Esophagus muscularis mucosa (tissue), 4 donors: ENCODE measurements around the gene SHF. TPM values are rescaled to one million over a fixed set of nuclear protein-coding genes. Genes with fewer than 3 reads are reported as not detected.

Source experiments
- DNase-seq: peaks from one replicate; pipeline ENCODE4 v3.0.0-alpha.2; 2017; ENCODE audit errors: extremely low spot score
- H3K27ac ChIP-seq, 4 donors: fragments of 200-600 bp; sonication (generic); replicated peaks in 1 of 4; 1 replicate in 3 of 4; 2 replicates in 1 of 4; pipeline ENCODE4 v1.5.1; 2016 to 2019; ENCODE audit warnings: mild to moderate bottlenecking in 1 of 4
- H3K27me3 ChIP-seq, 4 donors: fragments of 200-600 bp; sonication (generic); one replicate each; pipeline versions ENCODE4 v1.5.1 to v1.6.0; 2016 to 2019
- H3K36me3 ChIP-seq, 4 donors: fragments of 200-600 bp; sonication (generic); one replicate each; pipeline ENCODE4 v1.5.1; 2016 to 2019
- H3K4me1 ChIP-seq, 4 donors: fragments of 200-600 bp; sonication (generic); one replicate each; pipeline ENCODE4 v1.5.1; 2016 to 2019
- H3K4me3 ChIP-seq, 4 donors: fragments of 200-600 bp; sonication (generic); 1 replicate in 2 of 4; 2 replicates in 2 of 4; pipeline ENCODE4 v1.5.1; 2016 to 2019; ENCODE audit warnings: mild to moderate bottlenecking in 4 of 4, moderate library complexity in 1 of 4
- H3K9me3 ChIP-seq, 4 donors: fragments of 200-600 bp; sonication (generic); 1 replicate in 3 of 4; 2 replicates in 1 of 4; pipeline ENCODE4 v1.5.1; 2016 to 2019
- CTCF ChIP-seq, 3 experiments: fragments of 200-600 bp in 2 of 3; fragments of 450-650 bp in 1 of 3; sonication (generic) in 2 of 3; IDR thresholded peaks; one replicate each; pipeline ENCODE4 v1.5.1; 2017 to 2019; ENCODE audit warnings: antibody characterized with exemption in 3 of 3, mild to moderate bottlenecking in 2 of 3, moderate library complexity in 1 of 3
- EP300 ChIP-seq: sonication (generic); formaldehyde crosslinking; IDR thresholded peaks from one replicate; pipeline ENCODE4 v1.6.1; 2017; ENCODE audit warnings: antibody characterized with exemption
- POLR2A ChIP-seq: fragments of 450-650 bp; IDR thresholded peaks from one replicate; pipeline ENCODE4 v1.6.1; 2017; ENCODE audit warnings: antibody characterized with exemption, moderate library complexity, mild to moderate bottlenecking, low read depth
- POLR2AphosphoS5 ChIP-seq, 2 donors: sonication (generic); formaldehyde crosslinking; IDR thresholded peaks; one replicate each; pipeline ENCODE4 v1.6.1; 2017; ENCODE audit warnings: antibody characterized with exemption in 2 of 2
- WGBS: methylation state at CpG from one replicate; pipeline ENCODE4 v1.1.5; 2018; 5-methylcytosine and 5-hydroxymethylcytosine counted together
- intact Hi-C: fragments of 100-400 bp; cut with DNase I; formaldehyde crosslinking; loops from one replicate; pipeline ENCODE4 v1.15.1; 2023
- total RNA-seq, 4 donors: library from RNA; depleted of rRNA; stranded (reverse); fragments of >200 nt; gene quantifications; one replicate each; pipeline versions ENCODE4 v1.1.0 to v1.2.1, GENCODE V29; 2016

Gene SHF
- total RNA-seq, 4 donors from 2014 or later: 4.6 to 15.4 (median 10.2) TPM

- 10% methylated on average over 6 of the region's 7 CpGs for WGBS
- H3K27ac ChIP-seq: no peak overlapping the region
- DNase-seq: no peak
Observed at GRCh38 chr15:45162771-45163507, 24.8 kb downstream of the SHF start.

GRCh38 chr15:45161666-45162065, 26.1 kb downstream of the SHF start:
- 92% methylated on average over 14 of the region's 14 CpGs for WGBS
- no peak overlapping the region for H3K4me3 ChIP-seq
- TF ChIP-seq EP300 (no peak), POLR2AphosphoS5 (IDR thresholded peaks at IDR 0.05) (no peak), CTCF (IDR thresholded peaks at IDR 0.05) (no peak), POLR2A (no peak)
- H3K9me3 ChIP-seq: peaks cover 0 to 2% (median 0%) of the 10 kb centered on the region in 4 donors
- no peak overlapping the region for H3K27ac ChIP-seq
- peaks cover 16 to 26% (median 20%) of the 10 kb centered on the region in 4 donors for H3K4me1 ChIP-seq
- H3K27me3 ChIP-seq: no peaks in the 10 kb centered on the region
- intact Hi-C loops: loop anchor here (2.0 kb wide), 1 partner anchor 295 kb away; no protein-coding TSS in a partner anchor
- no peak for DNase-seq
- no peaks in the 10 kb centered on the region for H3K36me3 ChIP-seq

More at GRCh38 chr15:45162771-45163507, 24.8 kb downstream of the SHF start:
- Histone ChIP-seq H3K4me1 (peaks cover 17 to 39% (median 26%) of the 10 kb centered on the region in 4 donors), H3K36me3 (no peaks in the 10 kb centered on the region), H3K9me3 (peaks cover 0 to 3% (median 0%) of the 10 kb centered on the region in 4 donors), H3K4me3 (no peak overlapping the region), H3K27me3 (no peaks in the 10 kb centered on the region)
- intact Hi-C loops: loop anchor here (2.0 kb wide), 1 partner anchor 294 kb away; no protein-coding TSS in a partner anchor
- TF ChIP-seq POLR2A: no peak
- peak; percentile 36 to 38 for TF ChIP-seq POLR2AphosphoS5 (IDR thresholded peaks at IDR 0.05)
- TF ChIP-seq CTCF (IDR thresholded peaks at IDR 0.05): peak; percentile 79 to 89 (median 87)
- no peak for TF ChIP-seq EP300

- intact Hi-C loops: no loop called here
- H3K27me3 ChIP-seq: no peaks in the 10 kb centered on the region
- DNase-seq: no peak
- no peak overlapping the region for H3K4me3 ChIP-seq
- TF ChIP-seq POLR2A (no peak), CTCF (IDR thresholded peaks at IDR 0.05) (no peak), POLR2AphosphoS5 (IDR thresholded peaks at IDR 0.05) (no peak), EP300 (no peak)
- no peak overlapping the region for H3K27ac ChIP-seq
- 68% methylated on average over 1 of the region's 1 CpG for WGBS
- H3K36me3 ChIP-seq: no peaks in the 10 kb centered on the region
- H3K4me1 ChIP-seq: peaks cover 5 to 6% (median 6%) of the 10 kb centered on the region in 4 donors
- no peaks in the 10 kb centered on the region for H3K9me3 ChIP-seq
Observed at GRCh38 chr15:45157974-45158373, 29.8 kb downstream of the SHF start.

DNA sequence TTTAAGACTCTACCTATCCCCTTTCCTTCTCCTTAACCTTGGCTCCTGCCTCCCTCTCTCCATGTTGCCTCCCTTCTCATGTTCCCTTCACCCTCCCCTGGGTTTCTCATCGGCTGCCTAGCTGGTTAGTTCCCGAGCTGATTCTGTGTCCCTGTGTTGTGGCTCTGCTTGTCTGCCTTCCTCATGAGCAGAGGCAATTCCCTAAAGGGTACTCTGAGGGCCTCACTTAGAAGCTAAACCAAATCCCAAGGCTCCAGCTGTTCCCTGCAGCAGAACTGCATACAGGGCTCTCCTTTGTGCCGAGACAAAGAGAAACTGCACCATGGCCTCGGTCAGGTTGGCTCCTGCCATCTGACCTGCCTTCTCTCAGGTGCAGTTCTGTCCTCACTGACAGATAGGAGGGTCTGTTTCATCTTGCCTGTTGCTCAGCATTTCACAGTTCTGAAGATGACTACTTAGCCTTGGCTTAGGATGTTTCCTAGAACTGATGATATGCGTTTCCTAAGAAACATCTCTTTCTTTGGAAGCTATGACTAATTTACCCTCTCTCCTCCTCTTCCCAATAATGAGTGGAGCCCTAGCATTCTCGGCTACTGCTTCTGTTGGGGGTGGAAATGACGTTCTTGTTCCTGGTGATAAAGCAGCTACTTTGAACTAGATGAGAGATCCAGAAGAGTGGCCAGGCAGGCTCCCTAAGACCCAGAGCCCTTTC, 30.9 kb downstream of the SHF start:
- H3K4me1 ChIP-seq: no peaks in the 10 kb centered on the region

More for the DNA sequence above, 30.9 kb downstream of the SHF start:
- H3K9me3 ChIP-seq: no peaks in the 10 kb centered on the region
- no peak for TF ChIP-seq POLR2A
- TF ChIP-seq POLR2AphosphoS5 (IDR thresholded peaks at IDR 0.05): no peak
- no peak for TF ChIP-seq EP300
- TF ChIP-seq CTCF (IDR thresholded peaks at IDR 0.05): no peak
- H3K36me3 ChIP-seq: peaks cover 0 to 6% (median 2%) of the 10 kb centered on the region in 4 donors
- no peak for DNase-seq
- H3K27me3 ChIP-seq: no peaks in the 10 kb centered on the region
- H3K4me3 ChIP-seq: no peak overlapping the region
- 69% methylated on average over 7 of the region's 7 CpGs for WGBS
- H3K27ac ChIP-seq: no peak overlapping the region
- intact Hi-C loops: no loop called here
